HUDEP-2 (cell line): Measurements from ENCODE around the gene AP3S2.
A peak's percentile ranks its signal among the peaks of the same experiment; 100 is the strongest.

Experiments
- DNase-seq, 76 experiments: peaks; one replicate each; lab custom pipeline; 2025; ENCODE audit not compliant: unreplicated experiment in 76 of 76; lab: John Stamatoyannopoulos, UW

AP3S2 gene

DNA sequence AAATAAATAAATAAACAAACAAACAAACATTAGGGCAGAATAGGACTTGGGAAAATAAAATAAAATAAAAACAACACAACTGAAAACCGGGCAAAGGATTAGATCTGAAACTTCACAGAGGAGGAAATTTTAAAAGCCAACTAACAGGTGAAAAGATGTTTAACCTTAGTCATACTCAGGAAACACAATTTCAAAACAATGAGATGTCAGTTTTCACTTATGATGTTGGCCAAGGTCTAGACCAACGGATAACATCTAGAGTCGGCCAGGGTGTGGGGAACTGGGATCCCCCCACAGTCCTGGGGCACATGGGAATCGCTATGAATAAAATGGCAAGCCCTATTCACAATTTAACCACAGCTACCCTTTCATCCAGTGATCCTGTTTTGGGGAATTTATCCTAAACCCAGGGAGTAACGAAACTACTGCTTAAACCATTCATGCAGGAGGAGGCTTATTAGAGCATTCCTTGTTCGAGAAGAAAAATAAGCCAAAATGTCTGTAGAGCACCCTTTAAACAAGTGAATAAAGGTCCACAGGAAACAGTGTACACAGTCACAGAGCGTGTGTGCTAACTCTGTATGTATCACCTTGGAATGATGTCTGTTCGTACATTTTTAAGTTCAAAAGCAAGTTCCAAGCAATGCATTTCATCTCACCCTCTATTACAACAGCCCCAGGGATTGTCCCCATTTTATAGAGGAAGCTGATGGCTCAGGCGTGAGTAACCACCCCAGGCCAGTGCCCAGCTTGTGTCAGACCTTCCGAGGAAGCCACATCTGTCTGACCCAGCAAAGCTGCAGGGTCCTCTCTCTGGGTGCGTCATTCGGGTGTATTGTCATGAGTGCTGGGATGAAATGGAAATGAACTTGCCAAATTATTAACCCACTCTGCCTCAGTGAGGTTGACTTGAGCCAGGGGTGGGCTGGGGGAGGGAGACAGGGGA lies 72.9 kb downstream of the AP3S2 start:
- no peak for DNase-seq

DNA sequence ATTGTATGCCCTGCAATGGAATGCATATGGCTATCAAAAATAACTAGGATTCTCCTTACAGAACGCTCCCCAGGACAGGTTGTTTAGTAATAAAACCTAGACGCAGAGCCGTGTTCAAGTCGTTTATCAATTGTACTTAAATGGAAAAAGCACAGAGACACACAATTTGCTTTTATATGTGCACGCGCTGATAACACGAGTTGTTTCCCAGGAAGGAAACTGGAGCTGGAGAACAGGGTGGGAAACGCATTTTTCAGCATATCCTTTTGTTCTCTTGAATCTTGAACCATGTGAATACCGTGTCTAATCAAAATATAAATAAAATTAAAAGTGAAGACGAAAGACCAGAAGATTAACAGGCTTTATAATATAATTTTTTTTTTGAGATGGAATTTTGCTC lies 75.5 kb downstream of the AP3S2 start:
- DNase-seq, result no peak

DNA sequence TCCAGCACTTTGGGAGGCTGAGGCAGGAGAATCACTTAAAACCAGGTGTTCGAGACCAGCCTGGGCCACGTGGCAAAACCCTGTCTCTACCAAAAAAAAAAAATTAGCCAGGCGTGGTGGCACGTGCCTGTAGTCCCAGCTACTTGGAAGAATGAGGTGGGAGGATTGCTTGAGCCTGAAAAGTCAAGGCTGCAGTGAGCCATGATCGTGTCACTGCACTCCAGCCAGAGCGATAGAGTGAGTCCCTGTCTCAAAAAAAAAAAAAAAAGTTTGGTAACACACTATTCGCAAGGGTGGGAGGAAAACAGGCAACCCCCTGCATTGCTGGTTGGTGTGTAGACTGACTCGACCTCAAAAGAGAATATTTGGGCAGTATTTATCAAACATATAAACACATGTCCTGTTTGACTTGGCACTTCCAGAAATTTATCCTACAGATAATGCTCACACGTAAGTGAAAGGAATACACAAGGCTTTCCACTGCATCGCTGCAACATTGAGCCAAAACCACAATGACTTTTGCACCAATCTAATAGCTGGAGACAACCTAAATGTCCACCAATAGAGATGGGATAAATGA lies 76.0 kb downstream of the AP3S2 start:
- no peak for DNase-seq

DNA sequence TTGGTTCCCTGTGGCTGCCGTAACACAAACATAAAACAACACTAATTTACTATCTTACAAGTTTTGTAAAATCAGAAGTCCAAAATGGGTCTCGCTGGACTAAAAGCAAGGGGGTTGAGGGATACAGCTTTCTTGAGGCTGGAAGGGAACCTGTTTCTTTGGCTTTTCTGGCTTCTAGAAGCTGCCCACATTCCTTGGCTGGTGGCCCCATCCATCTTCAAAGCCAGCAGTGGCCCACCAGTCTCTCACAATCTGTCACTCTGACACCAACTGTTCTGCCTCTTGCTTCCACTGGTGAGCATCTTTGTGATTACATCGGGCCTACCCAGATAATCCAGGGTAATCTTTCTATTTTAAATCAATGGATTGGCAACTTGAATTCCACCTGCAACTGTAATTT lies 78.0 kb downstream of the AP3S2 start:
- no peak for DNase-seq

DNA sequence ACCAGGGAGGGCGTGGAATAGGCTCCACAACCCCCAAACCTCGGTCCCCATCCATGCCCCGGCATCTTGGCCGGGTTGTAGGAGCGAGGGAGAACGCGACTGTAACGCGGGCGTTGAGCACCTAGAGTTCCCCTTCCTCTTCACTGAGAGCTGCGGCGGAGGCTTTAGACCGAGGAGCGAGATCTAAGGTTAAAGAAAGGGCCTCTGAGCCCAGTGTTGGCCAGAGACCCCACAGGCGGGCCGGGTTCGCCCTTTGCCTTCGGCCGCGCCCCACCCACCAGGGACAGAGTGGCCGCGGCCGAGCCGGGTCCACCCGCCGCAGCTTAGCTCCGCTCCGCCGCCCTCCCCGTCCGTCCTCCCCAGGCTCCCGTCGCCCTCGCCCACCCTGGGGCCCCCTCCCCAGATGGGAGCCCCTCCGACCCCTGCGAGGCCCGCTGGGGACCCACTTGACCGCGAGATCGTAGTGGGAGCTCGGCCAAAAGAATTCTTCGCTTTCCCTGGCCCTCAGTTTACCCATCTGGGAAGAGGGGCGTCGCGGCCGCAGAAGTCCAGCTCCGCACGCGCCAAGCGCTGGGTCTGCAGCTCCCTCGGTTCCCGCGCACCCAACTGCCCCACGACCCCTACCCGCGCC lies 79.6 kb downstream of the AP3S2 start:
- DNase-seq, result peak in 6 of 76 experiments; percentile 5 to 27 (median 16)

DNA sequence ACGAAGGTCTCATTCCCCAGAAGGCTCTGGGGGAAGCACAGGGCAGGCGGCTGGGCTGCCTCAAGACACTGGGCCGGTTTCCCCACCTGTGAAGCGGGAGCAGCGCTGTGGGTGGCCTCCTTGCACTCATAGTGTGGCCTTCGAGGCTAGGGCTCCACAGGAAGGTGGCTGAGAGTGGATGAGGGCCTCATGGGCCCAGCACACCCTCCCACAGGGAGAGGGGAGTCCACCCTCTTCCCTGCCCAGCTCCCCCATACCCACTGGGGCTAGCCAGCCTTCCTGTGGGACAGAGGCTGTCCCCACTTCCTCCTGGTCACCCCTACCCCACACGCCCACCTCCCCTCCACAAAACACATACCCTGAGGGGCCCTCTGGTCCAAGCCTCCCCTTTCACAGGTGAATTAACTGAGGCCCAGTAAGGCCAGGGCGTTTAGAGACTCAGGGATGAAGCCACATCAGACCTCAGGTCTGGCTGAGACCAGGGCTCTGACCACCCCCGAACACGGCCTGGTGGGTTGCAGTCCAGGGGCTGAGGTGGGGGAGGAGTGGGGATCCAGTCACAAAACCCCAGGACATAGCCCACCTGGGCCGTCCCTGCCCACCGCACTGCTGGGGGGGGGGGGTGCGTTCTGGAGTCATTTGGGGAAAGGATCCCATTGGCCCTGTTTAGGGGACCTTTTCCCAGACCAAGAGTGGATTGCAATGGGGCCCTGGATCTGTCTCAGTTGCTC lies 80.2 kb downstream of the AP3S2 start:
- peak in 8 of 76 experiments; percentile 8 to 46 (median 20) for DNase-seq

DNA sequence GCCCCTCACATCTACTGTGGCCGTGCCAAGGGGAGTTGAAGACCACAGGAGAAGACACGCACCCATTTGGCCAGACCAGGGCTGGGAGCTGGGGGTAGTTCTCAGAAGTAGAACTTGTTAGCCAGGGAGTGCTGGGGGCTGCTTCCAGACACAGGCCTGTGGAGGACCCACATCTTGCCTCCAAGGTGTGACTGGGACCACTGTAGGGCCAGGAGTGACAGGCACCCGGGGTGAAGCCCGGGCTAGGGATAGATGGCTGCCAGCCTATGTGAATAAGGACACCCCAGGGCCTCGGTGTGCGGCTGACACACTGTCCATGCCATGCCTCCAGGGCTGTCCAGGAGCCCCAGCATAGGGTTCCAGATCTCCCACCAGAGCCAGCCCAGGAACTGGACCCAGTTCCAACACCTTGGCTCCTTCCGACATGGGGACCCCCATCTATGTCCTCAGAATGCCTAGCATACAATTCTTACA lies 80.9 kb downstream of the AP3S2 start:
- DNase-seq, result peak in 1 of 76 experiments; percentile 34

DNA sequence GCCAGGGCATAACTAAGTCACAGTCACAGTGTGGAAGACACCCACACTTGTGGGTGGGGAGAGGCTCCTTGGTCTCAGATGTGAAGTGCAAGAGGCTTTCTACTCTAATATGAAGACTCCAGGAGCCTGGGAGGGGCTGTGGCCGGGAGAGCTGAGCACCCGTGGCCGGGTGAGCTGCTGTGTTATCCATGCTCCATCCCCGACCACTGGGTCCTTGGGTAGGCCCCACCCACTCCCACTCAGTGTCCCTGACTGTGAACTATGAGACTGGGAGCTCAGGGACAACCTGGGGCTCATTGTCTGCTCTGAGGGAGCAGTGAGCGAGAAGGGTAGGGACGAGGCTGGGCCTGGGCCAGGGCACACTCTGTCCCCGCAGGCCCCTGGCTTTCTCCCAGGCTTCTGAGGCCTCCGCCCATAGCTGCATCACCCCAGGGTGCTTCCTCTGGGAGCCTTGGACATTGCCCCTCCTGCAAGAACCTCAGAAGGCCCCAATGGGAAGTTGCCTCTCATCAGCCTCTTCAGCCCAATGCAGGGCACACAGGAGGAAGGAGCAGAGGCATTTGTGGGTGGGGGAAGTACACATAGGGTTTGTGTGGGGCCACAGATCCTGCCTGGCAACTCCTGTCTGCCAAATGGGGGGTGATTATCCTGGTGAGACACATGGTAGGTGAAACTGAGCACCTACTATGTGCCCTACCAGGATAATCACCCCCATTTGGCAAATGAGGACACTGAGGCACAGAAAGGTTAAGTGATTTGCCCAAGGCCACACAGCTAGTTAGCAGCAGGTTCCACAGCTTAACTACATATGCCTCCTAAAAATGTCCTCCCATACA lies 81.6 kb downstream of the AP3S2 start:
- peak in 70 of 76 experiments; percentile 7 to 85 (median 71) for DNase-seq

DNA sequence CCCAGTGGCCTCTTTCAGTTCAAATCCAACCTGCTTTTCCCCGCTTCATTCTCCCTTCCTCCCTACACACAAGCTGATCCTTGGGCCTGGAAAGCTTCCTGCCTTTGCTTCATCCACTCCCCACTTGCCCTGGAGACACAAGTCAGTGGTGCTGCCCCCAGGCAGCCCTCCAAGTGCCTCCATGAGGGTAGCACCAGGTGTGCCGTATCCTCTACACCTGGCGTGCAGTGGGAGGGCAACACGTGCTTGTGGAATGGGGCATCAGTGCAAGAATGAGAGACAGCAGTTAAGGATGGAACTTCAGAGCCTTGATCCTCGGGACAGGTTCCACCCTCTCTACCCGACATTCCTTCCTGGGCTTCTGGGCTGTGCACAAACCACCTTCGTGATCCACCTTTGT lies 83.0 kb downstream of the AP3S2 start:
- DNase-seq, result no peak

DNA sequence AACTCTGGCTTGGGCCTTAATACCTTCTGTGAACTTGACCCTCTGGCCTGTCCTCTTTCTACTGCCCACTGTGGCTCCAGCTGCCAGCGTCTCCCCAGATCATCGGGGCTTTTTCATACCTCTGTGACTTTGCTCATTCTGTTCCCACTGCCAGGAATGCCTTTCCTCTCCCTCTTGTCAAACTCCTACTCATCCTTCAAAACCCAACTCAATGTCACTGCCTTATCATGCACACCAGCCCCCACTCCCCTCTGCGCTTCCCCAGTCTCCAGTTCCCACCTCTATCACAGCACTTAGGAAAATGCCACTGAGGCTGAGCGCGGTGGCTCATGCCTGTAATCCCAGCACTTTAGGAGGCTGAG lies 84.0 kb downstream of the AP3S2 start:
- DNase-seq, result no peak

DNA sequence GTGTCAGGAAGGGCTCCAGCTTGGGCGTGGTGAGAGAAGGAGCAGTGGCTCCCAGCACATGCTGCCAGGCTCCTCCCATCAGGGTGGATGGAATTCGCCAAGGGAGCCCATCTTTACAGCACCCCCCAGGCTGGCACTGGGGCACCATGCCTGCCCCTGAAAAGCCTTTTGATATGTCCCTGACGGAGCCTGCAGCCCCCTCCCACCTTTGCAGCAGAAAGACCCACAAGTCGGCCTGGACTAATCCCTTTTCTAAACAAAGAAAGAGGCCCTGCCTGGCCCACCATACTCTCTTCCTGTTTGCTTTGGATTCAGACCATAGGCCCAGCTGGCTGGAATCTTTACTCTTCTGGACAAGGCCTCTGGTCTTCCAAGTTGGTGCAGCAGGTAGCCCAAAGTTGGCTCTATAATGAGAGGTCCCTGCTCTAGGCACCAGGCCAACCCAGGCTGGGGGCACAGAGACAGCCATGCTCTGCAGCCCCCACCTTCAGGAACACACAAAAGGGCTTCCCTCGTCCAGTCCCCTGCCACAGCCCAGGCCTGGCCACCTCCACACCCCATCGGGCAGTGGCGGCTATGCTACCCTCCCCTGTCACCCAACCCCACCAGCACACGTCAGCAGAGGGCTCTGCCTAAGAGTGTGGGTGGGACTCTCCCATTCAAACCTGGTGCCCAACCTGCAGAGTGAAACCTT lies 84.6 kb downstream of the AP3S2 start:
- no peak for DNase-seq

DNA sequence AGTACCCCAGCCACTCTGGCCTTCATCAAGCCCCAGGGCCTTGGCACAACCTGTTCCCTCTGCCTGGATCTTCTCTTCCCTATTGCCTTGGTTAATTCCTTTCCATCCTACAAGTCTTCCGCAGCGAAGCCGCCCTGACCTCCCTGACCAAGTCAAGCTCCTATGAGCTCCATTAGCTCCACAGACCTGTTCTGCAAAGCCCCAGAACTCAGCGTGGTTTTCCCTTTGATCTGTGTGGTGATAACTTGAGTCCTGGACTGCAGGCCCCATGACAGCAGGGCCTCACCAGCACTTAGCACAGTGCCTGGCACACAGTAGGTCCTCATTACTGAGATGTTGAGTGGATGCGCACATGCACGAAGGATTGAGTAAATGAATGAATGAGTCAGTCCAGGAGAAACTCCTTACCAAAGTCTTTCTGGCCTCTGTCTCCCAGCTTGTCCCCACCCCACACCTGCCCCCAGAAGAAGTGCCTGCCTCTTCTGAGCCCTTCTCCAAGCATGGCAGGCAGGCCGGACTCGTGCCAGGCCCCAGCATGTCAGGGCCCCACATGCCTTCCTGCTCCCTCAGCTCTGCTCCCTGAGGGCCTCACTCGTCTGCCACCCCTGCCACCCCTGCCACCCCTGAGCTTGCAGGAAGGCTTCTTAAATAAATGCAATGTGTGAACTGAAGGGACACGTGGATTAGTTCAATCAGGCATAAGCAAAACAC lies 85.5 kb downstream of the AP3S2 start:
- no peak for DNase-seq

DNA sequence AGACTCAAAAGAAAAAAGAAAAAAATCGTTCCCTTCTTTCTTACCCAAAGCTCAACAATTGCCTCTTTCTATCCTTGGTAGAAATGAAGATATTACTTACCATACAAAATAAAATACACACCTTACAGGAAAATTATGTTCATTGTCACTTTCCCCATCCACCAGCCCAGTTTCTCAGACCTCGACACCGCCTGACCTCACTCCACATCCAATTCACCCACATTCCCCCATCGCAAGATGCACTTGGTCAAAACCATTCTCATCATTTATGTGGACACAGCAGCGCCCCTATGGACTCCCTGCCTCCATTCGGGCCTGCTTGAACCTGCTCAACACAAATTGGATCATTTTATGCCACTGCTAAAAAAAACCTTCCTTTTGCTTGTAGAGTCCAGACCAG lies 86.1 kb downstream of the AP3S2 start:
- DNase-seq, result no peak

DNA sequence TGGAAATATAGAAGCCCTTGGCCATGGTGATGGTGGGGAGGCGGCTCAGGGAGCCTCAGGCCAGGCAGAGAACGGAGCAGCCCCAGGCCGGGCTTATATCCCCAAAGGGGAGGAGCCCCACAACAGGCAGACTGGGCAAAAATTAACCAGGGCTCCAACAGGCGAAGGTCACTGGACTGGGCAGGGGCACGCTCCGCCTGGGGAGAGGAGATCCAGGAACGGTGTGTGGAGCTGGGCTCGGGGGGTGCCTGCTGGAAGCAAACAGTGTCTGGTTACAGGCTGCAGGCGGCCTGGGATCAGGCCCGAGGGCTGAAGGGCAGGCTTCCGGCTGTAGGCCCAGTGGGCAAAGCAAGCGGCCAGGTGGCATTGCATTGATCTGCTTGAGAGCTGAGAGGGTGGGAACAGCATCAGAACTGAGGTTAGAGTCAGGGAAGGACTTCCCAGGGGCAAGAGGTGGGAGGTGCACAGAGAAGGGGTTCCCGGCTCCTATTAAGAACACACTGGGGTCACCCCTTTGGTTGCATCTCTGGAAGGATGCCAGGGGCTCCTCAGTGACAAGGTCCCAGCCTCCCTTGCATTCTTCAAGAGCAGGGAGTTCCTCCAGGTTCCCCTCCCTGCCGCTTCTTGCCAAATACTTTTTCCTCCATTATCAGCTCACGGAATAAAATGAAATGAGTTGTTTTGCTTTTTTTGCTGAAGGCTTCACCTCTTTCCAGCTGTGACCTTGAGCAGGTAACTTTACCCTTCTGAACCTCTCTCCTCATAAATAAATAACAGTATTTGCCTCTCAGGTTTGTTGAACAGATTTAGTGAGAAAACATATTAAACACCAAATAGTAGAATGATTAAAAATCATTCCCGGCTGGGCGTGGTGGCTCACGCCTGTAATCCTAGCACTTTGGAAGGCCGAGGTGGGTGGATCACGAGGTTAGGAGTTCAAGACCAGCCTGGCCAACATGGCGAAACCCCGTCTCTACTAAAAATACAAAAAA lies 86.9 kb downstream of the AP3S2 start:
- DNase-seq, result no peak

DNA sequence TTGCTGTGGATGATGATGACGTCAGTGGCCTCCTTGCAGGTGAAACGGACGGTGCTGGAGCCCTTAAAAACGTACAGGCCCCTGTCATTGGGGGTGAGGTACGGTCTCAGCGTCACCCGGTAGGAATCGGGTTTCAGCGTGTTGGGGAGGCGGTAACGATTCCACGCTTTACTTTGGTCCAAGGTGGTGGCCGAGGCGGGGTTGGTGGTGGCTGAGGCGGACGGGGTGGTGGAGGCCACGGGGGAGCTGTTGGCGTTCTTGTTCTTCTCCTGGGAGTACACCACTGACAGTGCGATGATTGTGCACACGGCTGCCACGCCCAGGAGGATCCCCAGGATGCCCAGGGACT lies 87.6 kb downstream of the AP3S2 start:
- no peak for DNase-seq

DNA sequence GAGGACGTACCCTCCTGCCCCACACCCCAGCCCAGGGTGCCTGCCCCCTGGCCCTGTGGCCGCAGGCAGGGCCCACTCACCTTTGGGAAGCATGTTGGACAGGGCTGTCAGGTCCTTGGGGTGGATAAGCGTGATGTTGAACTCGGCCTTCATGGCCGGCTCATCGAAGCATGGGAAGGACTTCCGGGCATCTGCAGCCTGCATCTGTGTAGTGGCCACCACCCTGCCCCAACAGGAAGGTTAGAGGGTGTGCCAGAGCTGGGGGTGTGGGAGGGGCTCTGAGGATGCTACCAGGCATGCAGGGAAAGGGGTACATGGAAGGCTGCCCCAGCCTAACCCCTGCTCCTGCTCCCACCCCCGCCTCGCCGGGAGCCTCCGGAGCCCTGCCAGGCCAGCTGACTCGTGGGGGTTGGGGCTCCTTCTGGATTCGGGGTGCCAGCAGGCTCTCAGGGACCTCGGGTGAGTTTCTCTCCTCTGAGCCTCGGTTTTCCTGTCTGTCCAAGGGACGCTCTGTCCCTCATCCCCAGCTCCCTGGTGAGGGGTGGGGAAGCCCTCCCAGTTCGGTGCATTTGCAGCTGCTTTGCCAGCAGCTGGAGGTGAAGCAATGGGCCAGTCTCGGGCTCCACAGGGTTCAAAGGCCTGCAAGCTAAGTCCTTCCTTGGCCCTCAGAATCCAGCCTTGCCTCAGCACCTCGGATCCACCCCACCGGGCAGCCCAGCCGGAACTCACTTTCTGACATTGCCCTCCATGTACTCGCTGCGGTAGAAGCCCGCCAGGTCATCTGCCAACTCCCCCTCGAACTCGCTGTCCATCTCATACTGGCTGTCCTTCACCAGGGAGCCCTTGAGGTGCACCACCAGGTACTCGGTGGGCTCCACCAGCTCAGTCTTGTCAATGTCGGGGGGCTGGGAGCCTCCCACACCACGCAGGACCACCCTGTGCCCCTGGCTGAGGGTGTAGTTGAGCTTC lies 88.3 kb downstream of the AP3S2 start:
- no peak for DNase-seq
